Neural cell (in vitro differentiated cells): ENCODE results near the gene CAPN5. TPM values are rescaled to one million over a fixed set of nuclear protein-coding genes. Genes with fewer than 3 reads are reported as not detected.
"Not testable (repeated sequence)": the region's sequence is repeated elsewhere in the genome, so short reads cannot be mapped to it uniquely, and the experiment has no call there.

Source experiments
- H2AFZ ChIP-seq: fragments of 200-600, 300-800 bp; sonication (generic), shearing (Covaris generic); 2 replicates; pipeline ENCODE4 v1.6.0; 2014; ENCODE audit warnings: low read depth, mild to moderate bottlenecking, antibody characterized with exemption, low read length, moderate library complexity
- H3F3A ChIP-seq: fragments of 200-600 bp; shearing (Covaris generic); 2 replicates; pipeline ENCODE4 v1.6.1; 2016; ENCODE audit warnings: mild to moderate bottlenecking, moderate library complexity, mixed read lengths, antibody characterized with exemption, low read length; ENCODE audit not compliant: insufficient read depth, poor library complexity, severe bottlenecking
- H3K27ac ChIP-seq: fragments of 200-600, 300-800 bp; sonication (generic), shearing (Covaris generic); 2 replicates; pipeline ENCODE4 v1.5.1; 2014; ENCODE audit warnings: mild to moderate bottlenecking, low read length, moderate library complexity
- H3K27me3 ChIP-seq: fragments of 300-800, 200-600 bp; sonication (generic), shearing (Covaris generic); 2 replicates; pipeline ENCODE4 v1.6.0; 2014; ENCODE audit warnings: mild to moderate bottlenecking, low read depth, low read length, moderate library complexity; ENCODE audit not compliant: insufficient read depth
- H3K36me3 ChIP-seq: fragments of 300-800, 200-600 bp; sonication (generic), shearing (Covaris generic); 2 replicates; pipeline ENCODE4 v1.5.1; 2014; ENCODE audit warnings: mild to moderate bottlenecking, antibody characterized with exemption, low read length, moderate library complexity; ENCODE audit not compliant: insufficient read depth
- H3K4me2 ChIP-seq: fragments of 300-800, 200-600 bp; sonication (generic), shearing (Covaris generic); 2 replicates; pipeline ENCODE4 v1.6.0; 2014; ENCODE audit warnings: mild to moderate bottlenecking, low read length
- H3K4me3 ChIP-seq: fragments of 300-800, 200-600 bp; sonication (generic), shearing (Covaris generic); 2 replicates; pipeline ENCODE4 v1.5.1; 2014; ENCODE audit warnings: mild to moderate bottlenecking, low read length, moderate library complexity
- H3K79me2 ChIP-seq: fragments of 200-600 bp; shearing (Covaris generic); replicated peaks from 2 replicates; pipeline ENCODE4 v1.6.0; 2014; ENCODE audit warnings: mild to moderate bottlenecking, low read length, moderate library complexity; ENCODE audit not compliant: insufficient read depth
- H3K9ac ChIP-seq: fragments of 300-800, 200-600 bp; sonication (generic), shearing (Covaris generic); 2 replicates; pipeline ENCODE4 v1.6.1; 2016; ENCODE audit warnings: mild to moderate bottlenecking, low read length, mixed read lengths
- H3K9me2 ChIP-seq: fragments of 200-600 bp; shearing (Covaris generic); 2 replicates; pipeline ENCODE4 v1.6.1; 2016; ENCODE audit warnings: mild to moderate bottlenecking, low read length, mixed read lengths; ENCODE audit not compliant: insufficient read depth
- H3K9me3 ChIP-seq: fragments of 200-600, 300-800 bp; sonication (generic), shearing (Covaris generic); 2 replicates; pipeline ENCODE4 v1.6.1; 2016; ENCODE audit warnings: mild to moderate bottlenecking, mixed run types, low read length, moderate library complexity, mixed read lengths
- H4K20me1 ChIP-seq: fragments of 200-600 bp; shearing (Covaris generic); 2 replicates; pipeline ENCODE4 v1.6.1; 2016; ENCODE audit warnings: mild to moderate bottlenecking, mixed run types; ENCODE audit not compliant: insufficient read depth
- EP300 ChIP-seq: fragments of 450-650 bp; conservative IDR thresholded peaks from 2 replicates; pipeline ENCODE4 v1.6.1; 2014; ENCODE audit warnings: antibody characterized with exemption, mild to moderate bottlenecking, moderate library complexity; ENCODE audit not compliant: poor library complexity, severe bottlenecking
- EZH2 ChIP-seq: fragments of 200-600, 300-800 bp; shearing (Covaris generic), sonication (generic); IDR thresholded peaks from 2 replicates; pipeline ENCODE4 v1.6.1; 2014; ENCODE audit warnings: antibody characterized with exemption, low read length, borderline replicate concordance, mild to moderate bottlenecking; ENCODE audit not compliant: insufficient read depth, poor library complexity, severe bottlenecking
- MXI1 ChIP-seq: fragments of 450-650 bp; conservative IDR thresholded peaks from 2 replicates; pipeline ENCODE4 v1.6.1; 2014; ENCODE audit warnings: antibody characterized with exemption, mild to moderate bottlenecking; ENCODE audit not compliant: poor library complexity, severe bottlenecking
- POLR2AphosphoS5 ChIP-seq: IDR thresholded peaks from 2 replicates; pipeline ENCODE4 v1.6.1; 2012
- RAD21 ChIP-seq: fragments of 450-650 bp; conservative IDR thresholded peaks from 2 replicates; pipeline ENCODE4 v1.6.1; 2014; ENCODE audit warnings: antibody characterized with exemption, mild to moderate bottlenecking, moderate library complexity
- REST ChIP-seq: IDR thresholded peaks from 2 replicates; pipeline ENCODE4 v1.6.1; 2012; ENCODE audit warnings: borderline replicate concordance
- SMC3 ChIP-seq: fragments of 450-650 bp; conservative IDR thresholded peaks from 2 replicates; pipeline ENCODE4 v1.6.1; 2014; ENCODE audit warnings: antibody characterized with exemption, mild to moderate bottlenecking, moderate library complexity; ENCODE audit not compliant: poor library complexity
- TAF1 ChIP-seq: IDR thresholded peaks from 2 replicates; pipeline ENCODE4 v1.6.1; 2012; ENCODE audit warnings: low read depth
- polyA plus RNA-seq: library from polyadenylated mRNA; depleted of rRNA; stranded (reverse); fragments of >200 nt; gene quantifications from 2 replicates; pipeline ENCODE4 v1.2.3, GENCODE V29; 2014
- TF ChIP-seq, protein P1 (sequence below): fragments of 450-650 bp; IDR thresholded peaks from 2 replicates; pipeline ENCODE4 v1.5.1; 2014; ENCODE audit warnings: antibody characterized with exemption, mild to moderate bottlenecking, moderate library complexity; ENCODE audit not compliant: poor library complexity, severe bottlenecking

CAPN5 gene
- polyA plus RNA-seq, 1 donor from 2014 or later = 20.5 TPM

- H3K27me3 ChIP-seq = no peaks in the 10 kb centered on the region
- H4K20me1 ChIP-seq = no peaks in the 10 kb centered on the region
- H3K9me3 ChIP-seq = no peaks in the 10 kb centered on the region
- no peak overlapping the region for H3K27ac ChIP-seq
- no peaks in the 10 kb centered on the region for H3F3A ChIP-seq
- no peak overlapping the region for H3K9ac ChIP-seq
- no peak for TF ChIP-seq REST
- TF ChIP-seq EZH2 = no peak
- TF ChIP-seq RAD21 = no peak
- TF ChIP-seq, protein P1, sequence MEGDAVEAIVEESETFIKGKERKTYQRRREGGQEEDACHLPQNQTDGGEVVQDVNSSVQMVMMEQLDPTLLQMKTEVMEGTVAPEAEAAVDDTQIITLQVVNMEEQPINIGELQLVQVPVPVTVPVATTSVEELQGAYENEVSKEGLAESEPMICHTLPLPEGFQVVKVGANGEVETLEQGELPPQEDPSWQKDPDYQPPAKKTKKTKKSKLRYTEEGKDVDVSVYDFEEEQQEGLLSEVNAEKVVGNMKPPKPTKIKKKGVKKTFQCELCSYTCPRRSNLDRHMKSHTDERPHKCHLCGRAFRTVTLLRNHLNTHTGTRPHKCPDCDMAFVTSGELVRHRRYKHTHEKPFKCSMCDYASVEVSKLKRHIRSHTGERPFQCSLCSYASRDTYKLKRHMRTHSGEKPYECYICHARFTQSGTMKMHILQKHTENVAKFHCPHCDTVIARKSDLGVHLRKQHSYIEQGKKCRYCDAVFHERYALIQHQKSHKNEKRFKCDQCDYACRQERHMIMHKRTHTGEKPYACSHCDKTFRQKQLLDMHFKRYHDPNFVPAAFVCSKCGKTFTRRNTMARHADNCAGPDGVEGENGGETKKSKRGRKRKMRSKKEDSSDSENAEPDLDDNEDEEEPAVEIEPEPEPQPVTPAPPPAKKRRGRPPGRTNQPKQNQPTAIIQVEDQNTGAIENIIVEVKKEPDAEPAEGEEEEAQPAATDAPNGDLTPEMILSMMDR = no peak
- no peaks in the 10 kb centered on the region for H3K36me3 ChIP-seq
- H3K79me2 ChIP-seq = no peaks in the 10 kb centered on the region
- H3K4me2 ChIP-seq = no peak overlapping the region
- H2AFZ ChIP-seq = no peak overlapping the region
- H3K9me2 ChIP-seq = no peaks in the 10 kb centered on the region
- no peak overlapping the region for H3K4me3 ChIP-seq
These were observed 7.0 kb upstream of the CAPN5 start for GRCh38 chr11:77059806-77060205.

GRCh38 chr11:77060234-77060633 is 6.5 kb upstream of the CAPN5 start:
- H3F3A ChIP-seq = no peaks in the 10 kb centered on the region
- no peaks in the 10 kb centered on the region for H3K9me3 ChIP-seq
- no peak overlapping the region for H2AFZ ChIP-seq
- no peak overlapping the region for H3K27ac ChIP-seq
- TF ChIP-seq RAD21 (no peak), MXI1 (no peak), SMC3 (no peak), REST (no peak), EZH2 (no peak), POLR2AphosphoS5 (no peak), EP300 (no peak), TAF1 (no peak)
- TF ChIP-seq, protein P1 = no peak
- H3K4me3 ChIP-seq = no peak overlapping the region
- no peaks in the 10 kb centered on the region for H3K27me3 ChIP-seq
- no peak overlapping the region for H3K9ac ChIP-seq
- no peak overlapping the region for H3K4me2 ChIP-seq
- H3K79me2 ChIP-seq = no peaks in the 10 kb centered on the region
- no peaks in the 10 kb centered on the region for H3K9me2 ChIP-seq
- H3K36me3 ChIP-seq = no peaks in the 10 kb centered on the region
- H4K20me1 ChIP-seq = no peaks in the 10 kb centered on the region

DNA sequence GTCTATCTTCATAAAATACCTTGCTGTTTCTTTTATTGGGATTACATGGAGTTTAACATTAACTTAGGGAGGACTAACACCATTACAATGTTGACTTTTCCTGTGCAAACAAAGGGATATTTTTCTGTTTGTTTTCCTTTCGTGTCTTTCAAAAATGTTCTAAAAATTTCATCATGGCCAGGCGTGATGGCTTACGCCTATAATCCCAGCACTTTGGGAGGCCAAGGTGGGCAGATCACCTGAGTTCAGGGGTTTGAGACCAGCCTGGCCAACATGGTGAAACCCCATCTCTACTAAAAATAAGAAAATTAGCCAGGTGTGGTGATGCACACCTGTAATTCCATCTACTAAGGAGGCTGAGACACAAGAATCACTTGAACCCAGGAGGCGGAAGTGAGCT is 5.5 kb upstream of the CAPN5 start:
- H3K9me2 ChIP-seq, H3K79me2 ChIP-seq, H3K4me2 ChIP-seq, H3K36me3 ChIP-seq, H3F3A ChIP-seq, H2AFZ ChIP-seq, H3K9me3 ChIP-seq, H3K4me3 ChIP-seq, H3K9ac ChIP-seq, H3K27me3 ChIP-seq, H4K20me1 ChIP-seq, H3K27ac ChIP-seq: not testable (repeated sequence)
